Hematopoietic multipotent progenitor cell treated with erythropoietin and hydrocortisone succinate and interleukin-3 and kit ligand, for 4 days (in vitro differentiated cells): ENCODE measurements around the gene OLFM4.

Experiments used
- DNase-seq: peaks from one replicate; pipeline ENCODE4 v3.0.0-alpha.2; 2015

Gene OLFM4

DNA sequence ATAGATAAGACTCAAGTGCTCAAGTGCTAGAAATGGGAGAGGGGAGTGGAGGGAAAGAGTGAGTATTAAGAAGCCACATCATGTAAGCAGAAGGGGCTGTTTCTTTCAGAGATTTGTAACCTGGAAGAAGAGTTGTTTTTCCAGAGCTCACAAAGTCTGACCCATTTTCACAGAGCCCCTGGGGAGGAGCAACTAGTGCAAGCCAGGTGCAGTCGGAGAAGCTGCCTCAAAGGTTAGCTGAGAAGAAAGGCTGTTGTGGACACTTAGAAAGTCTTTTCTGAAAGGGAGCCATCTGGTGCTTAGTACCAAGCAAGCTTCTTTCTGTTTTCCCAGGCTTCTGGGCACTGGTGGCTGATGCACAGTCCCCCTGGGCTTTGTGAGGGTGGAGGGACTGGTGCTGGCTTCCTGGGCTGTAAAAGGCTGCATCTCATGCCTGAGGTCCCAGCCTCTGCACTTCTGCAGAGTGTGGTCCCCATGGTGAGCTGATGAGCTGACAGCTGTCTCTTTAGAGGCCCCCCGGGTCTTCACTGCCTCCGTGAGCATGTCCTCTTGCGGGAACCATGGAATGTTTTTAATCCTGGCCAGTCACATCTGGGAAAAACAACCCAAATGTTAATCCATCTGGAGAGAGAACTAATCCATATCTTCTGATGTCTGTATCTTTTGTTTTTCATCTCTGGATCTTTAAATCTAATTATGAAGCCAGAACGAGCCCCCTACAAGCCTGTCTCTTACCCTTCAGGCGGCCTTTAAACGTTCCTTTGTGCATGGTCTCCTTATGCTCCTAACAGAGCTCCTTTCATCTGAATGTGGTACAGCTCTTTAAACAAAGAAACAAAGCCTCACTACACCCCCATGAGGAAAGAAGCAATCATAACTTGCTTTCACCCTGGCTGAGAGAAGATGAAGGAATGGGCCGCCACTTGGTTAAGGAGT lies 40.2 kb downstream of the OLFM4 start:
- DNase-seq, result no peak

DNA sequence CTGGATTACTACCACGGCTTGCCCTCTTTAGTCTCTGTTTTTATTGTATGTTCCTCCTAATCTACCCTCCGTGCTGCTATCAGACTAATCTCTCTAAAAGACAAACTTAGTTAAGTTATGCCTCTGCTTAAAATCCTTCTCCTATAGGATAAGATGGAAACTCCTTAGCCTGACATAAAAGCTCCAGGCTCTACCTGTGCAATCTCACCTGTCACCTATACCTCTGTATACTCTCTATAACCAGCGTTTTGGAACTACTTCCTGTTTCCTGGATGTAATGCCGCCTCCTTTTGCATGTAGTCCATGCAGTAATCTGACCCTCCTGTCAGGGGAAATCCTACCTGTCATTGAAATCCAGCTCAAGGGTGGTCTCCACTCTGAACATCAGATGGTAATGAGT lies 41.2 kb downstream of the OLFM4 start:
- no peak for DNase-seq

DNA sequence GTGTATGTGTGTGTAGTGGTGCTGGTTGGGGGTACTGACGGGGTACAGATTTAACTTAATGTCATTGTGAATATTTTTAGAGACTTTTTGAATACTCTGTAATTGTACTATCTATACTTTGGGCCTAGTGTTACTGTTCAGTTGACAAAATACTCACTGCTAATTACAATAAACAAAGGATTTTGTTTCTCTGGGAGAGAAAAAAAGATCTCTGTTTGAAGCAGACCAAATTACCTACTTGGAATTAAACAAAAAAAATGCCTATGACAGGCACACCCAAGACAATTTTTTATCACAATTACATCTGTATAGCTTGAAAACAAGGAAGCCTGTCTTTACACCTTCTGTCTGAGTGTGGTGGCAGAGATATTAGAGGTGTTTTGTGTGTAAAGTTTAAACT lies 45.1 kb downstream of the OLFM4 start:
- no peak for DNase-seq

DNA sequence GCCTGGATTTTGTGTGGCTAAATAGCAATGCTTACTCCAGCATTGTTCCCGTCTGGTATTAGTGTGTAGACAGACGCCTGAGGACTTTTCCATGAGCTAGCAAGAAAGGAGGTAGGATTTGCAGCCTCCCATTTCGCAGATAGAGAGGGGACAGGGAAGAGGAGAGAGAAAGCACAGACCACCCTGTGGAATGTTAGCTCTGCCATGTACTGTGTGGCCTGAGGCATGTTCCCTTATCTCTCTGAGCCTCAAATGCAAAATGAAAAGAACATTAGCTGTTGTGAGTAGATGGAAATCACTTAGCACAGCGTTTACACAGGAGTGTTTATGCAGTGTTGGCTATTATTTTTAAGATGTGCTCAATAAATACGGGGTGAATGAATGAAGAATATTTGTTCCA lies 45.5 kb downstream of the OLFM4 start:
- no peak for DNase-seq

DNA sequence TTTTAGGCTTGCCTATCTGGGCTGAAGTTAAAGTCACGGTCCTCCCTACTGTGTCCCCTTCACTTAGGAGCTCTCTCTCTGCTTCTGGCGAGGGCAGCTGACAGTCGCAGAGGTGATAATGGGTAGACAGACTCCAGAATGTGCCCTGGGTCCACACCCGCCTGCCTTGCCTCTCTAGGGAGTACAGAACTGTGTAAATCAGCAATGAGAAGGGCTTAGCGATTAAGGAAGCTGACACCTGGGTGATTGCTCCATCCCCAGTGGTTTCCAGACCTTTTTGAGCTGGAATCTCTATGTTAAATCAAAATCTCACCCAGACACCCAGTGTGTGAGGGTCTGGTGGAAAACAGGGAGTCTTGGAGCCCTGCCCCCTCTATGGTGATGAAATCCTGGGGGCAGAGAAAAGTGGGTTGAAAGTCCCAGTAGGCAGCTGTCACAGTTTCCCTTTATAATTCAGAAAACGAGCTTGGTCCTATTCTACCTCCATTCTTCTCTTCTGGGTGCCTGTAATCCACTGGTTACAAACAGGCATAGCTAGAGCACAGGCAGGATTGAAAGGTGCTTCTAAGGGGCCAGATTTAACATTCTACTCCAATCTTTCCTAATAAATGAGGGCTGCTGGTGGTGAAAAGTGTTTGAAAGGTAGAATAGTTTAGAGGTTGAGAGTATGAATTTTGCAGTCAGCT lies 46.9 kb downstream of the OLFM4 start:
- no peak for DNase-seq

DNA sequence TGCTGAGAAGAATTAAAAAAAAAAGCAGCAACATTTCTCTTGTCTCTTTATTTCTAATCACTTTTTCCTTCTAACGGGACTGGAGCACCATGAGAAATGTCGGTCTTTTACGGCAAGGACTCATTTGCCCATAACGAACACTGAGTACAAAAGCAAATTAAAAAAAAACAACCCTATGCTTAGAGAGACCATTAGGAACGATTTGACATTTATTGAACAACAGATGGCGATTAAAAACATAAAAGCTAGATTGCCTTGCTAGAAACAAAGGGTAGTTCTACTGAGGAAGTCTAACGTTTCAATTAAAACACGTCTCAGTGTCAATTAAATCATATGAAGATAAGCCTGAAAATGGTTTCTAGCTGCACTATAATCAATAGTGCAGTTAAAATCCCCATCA lies 51.1 kb downstream of the OLFM4 start:
- DNase-seq, result no peak

DNA sequence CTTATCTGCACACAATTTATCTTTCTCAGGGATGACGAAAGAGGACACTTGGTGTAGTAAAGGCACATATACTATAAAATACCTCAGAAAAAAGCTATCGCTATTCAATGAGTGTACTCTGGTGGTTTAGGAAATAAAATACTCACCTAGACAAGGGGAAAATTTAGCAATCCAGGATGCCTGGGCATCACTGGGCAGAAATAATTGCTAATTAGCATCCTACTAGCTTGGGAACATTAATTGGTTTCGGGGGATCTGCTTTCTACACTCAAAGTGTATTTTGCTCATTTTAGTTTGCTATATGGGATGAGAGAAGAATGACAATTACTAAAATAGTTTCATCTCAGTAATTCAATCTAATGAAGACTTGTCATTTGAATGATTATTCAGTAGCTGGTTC lies 60.3 kb downstream of the OLFM4 start:
- DNase-seq, result no peak

DNA sequence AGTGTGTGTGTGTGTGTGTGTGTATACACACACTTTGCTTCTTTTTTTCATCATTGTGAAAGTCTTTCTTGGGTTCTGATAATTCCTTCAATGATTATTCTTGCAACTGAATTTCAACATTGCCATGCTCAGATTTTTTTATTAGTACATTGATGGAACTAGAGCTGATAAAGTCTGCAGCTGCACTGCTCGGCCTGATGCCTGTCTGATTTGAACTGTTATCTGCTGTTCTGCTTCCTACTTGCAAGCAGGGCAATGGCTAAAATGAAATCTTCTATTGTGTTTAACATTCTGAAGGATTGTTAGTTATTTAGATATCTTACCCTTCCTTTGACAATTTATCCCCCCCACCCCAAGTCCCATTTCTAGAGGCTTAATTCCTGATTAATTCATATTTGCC lies 61.3 kb downstream of the OLFM4 start:
- no peak for DNase-seq

DNA sequence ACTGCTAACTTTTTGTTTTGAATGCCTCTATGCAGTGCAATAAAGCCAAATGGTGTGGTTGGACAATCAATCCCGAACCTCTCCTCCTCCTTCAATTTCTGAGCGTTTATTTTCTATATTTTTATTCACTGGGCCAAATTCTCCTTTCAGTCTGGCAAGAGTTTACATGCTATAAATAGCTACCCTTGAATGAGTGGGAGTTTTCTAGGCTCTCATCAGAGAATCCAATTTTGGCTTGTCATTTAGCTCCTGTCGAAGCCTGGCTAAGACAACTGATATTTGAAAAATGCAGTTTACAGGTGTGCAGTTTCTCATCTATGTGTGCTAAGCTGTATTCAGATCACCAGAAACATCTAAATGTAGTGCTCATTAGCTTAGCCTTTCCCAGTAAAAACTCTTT lies 61.8 kb downstream of the OLFM4 start:
- DNase-seq, result no peak

DNA sequence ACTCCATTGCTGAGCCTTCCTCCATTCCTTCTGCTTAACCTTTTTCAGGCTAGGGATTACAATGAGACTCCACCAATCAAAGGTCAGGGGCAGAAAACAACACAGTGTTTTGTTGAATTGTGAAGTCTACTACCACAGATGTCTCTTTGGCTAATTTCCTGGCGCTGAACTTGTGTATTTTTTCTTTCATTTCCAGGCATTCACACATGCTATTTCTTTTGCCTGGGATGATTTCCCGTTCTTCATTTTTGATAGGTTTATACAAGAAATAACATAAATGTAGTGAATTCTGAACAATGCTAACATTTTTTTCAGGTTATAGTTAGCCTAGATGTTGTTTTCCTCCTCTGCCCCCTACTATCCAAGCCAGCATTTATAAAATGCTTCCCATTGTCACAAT lies 64.3 kb downstream of the OLFM4 start:
- no peak for DNase-seq

DNA sequence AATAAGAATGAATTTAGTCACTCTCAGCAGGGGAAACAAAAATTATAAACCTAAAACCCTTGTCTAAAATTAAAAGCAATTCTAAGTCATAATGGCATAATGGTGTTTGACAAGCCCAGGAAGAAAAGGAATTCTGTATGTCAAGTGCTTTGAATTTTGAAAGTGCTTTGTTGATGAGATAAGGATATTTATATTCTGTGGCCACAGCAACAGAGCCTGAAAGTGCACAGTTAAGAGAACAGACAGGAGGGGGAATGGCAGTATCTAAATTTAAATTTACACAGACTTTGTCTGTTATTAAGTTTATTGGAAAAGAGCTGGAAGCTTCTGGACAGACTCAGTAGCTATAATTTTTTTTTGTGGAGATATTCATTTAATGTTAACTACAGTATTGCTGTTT lies 69.8 kb downstream of the OLFM4 start:
- peak; percentile 8 for DNase-seq

DNA sequence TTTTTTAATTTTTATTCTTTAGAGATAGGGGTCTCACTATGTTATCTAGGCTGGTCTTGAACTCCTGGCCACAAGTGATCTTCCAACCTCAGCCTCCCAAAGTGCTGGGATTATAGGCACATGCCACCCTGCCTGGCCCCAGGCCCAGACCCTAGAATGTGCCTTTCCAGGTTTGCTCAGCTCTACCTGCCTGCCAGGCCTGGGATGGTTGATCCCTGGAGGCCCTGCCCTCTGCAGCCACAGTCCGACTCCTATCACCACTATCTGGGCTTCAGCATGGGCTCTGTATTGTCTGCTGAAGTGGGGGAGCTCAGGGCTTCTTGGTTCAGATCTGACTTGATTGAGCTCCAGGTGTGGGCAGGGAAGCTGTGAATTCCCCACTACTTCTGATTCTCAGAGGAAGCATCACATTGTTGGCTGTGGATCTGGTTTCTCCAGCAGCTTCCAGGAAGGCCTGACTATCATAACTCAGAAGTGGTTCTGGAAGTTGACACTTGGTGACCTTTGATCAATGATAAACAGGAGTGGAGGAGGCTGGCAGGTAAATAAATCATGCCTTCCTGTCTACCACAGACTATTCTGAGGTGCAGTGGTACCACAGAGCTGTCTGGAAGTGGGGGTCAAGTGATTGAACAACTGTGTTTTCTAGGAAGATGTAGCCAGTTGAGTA lies 71.9 kb downstream of the OLFM4 start:
- no peak for DNase-seq
